Heart left ventricle (tissue), 16 donors: ENCODE measurements around the gene SETD3. TPM values are rescaled to one million over a fixed set of nuclear protein-coding genes. Genes with fewer than 3 reads are reported as not detected.

Experiments used
- ATAC-seq, 4 donors: fragments of 200-7000 bp; cut with Tn5 transposase; one replicate each; pipeline ENCODE4 v1.9.1; 2020 to 2022; ENCODE audit warnings: moderate library complexity in 4 of 4, mild to moderate bottlenecking in 3 of 4, moderate number of reproducible peaks in 1 of 4
- DNase-seq, 5 donors: peaks; one replicate each; pipeline ENCODE4 v3.0.0-alpha.2; 2020
- H3K27ac ChIP-seq, 12 donors: fragments of 200-600 bp; sonication (generic) in 4 of 12; one replicate each; pipeline versions ENCODE4 v1.5.0 to v1.8.0; 2016 to 2022; ENCODE audit warnings: mild to moderate bottlenecking in 2 of 12
- H3K27me3 ChIP-seq, 9 donors: fragments of 200-600 bp; sonication (generic) in 2 of 9; one replicate each; pipeline versions ENCODE4 v1.5.1 to v1.8.0; 2016 to 2022; ENCODE audit warnings: mild to moderate bottlenecking in 3 of 9
- H3K36me3 ChIP-seq, 9 donors: fragments of 200-600 bp; sonication (generic) in 2 of 9; one replicate each; pipeline versions ENCODE4 v1.5.0 to v1.8.0; 2018 to 2022; ENCODE audit warnings: mild to moderate bottlenecking in 2 of 9
- H3K4me1 ChIP-seq, 12 donors: fragments of 200-600 bp; sonication (generic) in 4 of 12; one replicate each; pipeline versions ENCODE4 v1.5.0 to v1.8.0; 2016 to 2022; ENCODE audit warnings: mild to moderate bottlenecking in 3 of 12
- H3K4me3 ChIP-seq, 12 donors: fragments of 200-600 bp; sonication (generic) in 4 of 12; one replicate each; pipeline versions ENCODE4 v1.5.0 to v1.8.0; 2017 to 2022; ENCODE audit warnings: mild to moderate bottlenecking in 9 of 12, moderate library complexity in 4 of 12
- H3K9me3 ChIP-seq, 12 donors: fragments of 200-600 bp; sonication (generic) in 4 of 12; one replicate each; pipeline versions ENCODE4 v1.5.0 to v1.8.0; 2016 to 2022; ENCODE audit warnings: mild to moderate bottlenecking in 1 of 12
- POLR2A ChIP-seq, 2 donors: fragments of 450-650 bp; IDR thresholded peaks; one replicate each; pipeline ENCODE4 v1.6.1; 2017; ENCODE audit warnings: antibody characterized with exemption in 2 of 2, mild to moderate bottlenecking in 2 of 2, moderate library complexity in 2 of 2
- WGBS, 4 donors: extraction: QIAGEN DNeasy Blood & Tissue Kit in 2 of 4; methylation state at CpG; one replicate each; pipeline versions ENCODE4 v1.1.5 to v1.1.7; 2013 to 2018; 5-methylcytosine and 5-hydroxymethylcytosine counted together
- intact Hi-C, 10 donors: fragments of 100-400 bp; cut with DNase I; formaldehyde crosslinking; loops; one replicate each; pipeline versions ENCODE4 v1.11.1 to v1.14.2; 2022
- polyA plus RNA-seq, 2 donors: library from polyadenylated mRNA; stranded (reverse); fragments of 200-250 nt; gene quantifications; one replicate each; pipeline ENCODE4 v1.2.3, GENCODE V29; 2013
- total RNA-seq, 9 donors: library from RNA; depleted of rRNA in 2 of 9; stranded (reverse); fragments of >200 nt in 2 of 9; fragmentation: NEBNext Ultra II Directional in 3 of 9; extraction: Animal tissue kit (Norgen Biotek cat#: 25700) in 3 of 9; gene quantifications; one replicate each; pipeline versions ENCODE4 v1.1.0 to v1.2.4, GENCODE V29; 2016 to 2023
- TF ChIP-seq, protein P1 (sequence below), 12 donors: fragments of 200-600 bp; sonication (generic) in 4 of 12; IDR thresholded peaks; one replicate each; pipeline versions ENCODE4 v1.5.0 to v1.8.0; 2018 to 2022; ENCODE audit warnings: antibody characterized with exemption in 12 of 12, mild to moderate bottlenecking in 5 of 12
- donor health status: ischemic (EF 13 %, LVEDD 7.1; RV severe dilation, severe dysfunction).
- donor health status: healthy with polysubstance abuse.
- donor health status: DM: no; HTN: yes; CAD: no.
- donor health status: DM: no; HTN: no; CAD: no.
- donor health status: ischemic (EF 25% LVEDD 6.9; RV normal size, moderate dysfunction).
- donor health status: ischemic (EF 25% LVEDD 5.7; RV mildly dilated, moderate dysfunction).
- donor health status: healthy.
- donor health status: DM: yes; HTN: yes; CAD: no.
- donor health status: ischemic (EF 35%, LVEDD 5.7; RV mildly dilated, moderate dysfunction).
- donor health status: nonischemic (EF 11% LVEDD 7.7; RV severe dilation, severe dysfunction).
- donor health status: DM: yes; HTN: yes; CAD: no.
- donor health status: PGD.
- donor health status: ischemic (EF 29% LVEDD 5.4; RV normal size, mild dysfunction).
- donor health status: nonischemic (EF 23%, LVEDD 6.1; RV moderate dilation, normal function).

The SETD3 gene
- total and polyA plus RNA-seq, 11 donors, result 49.7 to 130 (median 92.6) TPM

DNA sequence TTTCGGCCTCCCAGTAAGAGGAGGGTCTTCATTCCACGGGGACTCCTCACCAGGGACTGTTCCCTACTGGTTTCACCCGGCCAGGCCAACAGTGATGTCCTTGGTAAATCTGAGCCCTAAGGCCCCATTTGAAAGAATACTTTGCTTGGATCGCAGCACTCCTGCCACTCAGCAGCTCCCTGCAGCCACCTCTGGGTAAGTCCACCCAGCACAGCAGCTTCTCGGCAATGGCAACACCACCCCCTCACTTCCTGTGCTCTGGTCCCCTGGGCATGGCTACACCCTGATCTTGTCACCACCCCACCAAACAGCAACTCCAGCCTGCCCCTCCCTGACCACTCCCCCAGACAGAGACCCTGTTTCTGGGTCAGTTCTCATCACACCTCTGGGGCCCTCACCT is 100.3 kb downstream of the SETD3 start:
- Histone ChIP-seq H3K36me3 (no peaks in the 10 kb centered on the region), H3K4me3 (no peak overlapping the region), H3K4me1 (no peaks in the 10 kb centered on the region), H3K9me3 (peaks cover 0 to 3% (median 0%) of the 10 kb centered on the region in 12 donors), H3K27ac (no peak overlapping the region), H3K27me3 (peaks cover 0 to 54% (median 6%) of the 10 kb centered on the region in 9 donors)
- 47 to 58% (median 52%) methylated on average over 5 of the region's 5 CpGs for WGBS, 4 donors
- ATAC-seq (no peak), DNase-seq (no peak)
- intact Hi-C loops, result no loop called here
- TF ChIP-seq, protein P1, sequence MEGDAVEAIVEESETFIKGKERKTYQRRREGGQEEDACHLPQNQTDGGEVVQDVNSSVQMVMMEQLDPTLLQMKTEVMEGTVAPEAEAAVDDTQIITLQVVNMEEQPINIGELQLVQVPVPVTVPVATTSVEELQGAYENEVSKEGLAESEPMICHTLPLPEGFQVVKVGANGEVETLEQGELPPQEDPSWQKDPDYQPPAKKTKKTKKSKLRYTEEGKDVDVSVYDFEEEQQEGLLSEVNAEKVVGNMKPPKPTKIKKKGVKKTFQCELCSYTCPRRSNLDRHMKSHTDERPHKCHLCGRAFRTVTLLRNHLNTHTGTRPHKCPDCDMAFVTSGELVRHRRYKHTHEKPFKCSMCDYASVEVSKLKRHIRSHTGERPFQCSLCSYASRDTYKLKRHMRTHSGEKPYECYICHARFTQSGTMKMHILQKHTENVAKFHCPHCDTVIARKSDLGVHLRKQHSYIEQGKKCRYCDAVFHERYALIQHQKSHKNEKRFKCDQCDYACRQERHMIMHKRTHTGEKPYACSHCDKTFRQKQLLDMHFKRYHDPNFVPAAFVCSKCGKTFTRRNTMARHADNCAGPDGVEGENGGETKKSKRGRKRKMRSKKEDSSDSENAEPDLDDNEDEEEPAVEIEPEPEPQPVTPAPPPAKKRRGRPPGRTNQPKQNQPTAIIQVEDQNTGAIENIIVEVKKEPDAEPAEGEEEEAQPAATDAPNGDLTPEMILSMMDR (IDR thresholded peaks at IDR 0.05), result no peak
- TF ChIP-seq POLR2A (IDR thresholded peaks at IDR 0.05), result no peak

DNA sequence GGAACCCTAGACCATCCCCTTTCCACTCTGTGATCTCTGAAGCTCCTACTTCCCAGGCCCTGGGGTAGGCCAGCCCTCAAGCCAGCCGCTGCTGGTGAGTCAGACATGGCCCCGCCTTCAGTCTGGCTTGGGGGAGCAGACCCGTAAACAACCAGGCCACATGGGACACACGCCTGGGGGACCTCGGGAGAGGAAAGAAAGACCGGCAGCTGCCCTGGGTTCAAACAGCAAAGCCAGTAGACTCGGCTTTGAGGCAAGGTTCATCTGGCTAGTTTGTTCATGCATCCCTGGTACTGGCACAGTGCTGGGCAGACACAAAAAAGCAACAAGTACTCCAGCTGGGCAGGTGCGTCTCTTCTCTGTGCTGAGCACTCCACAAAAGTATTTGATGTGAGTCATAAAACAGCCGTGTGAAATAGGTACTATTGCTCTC is 101.9 kb downstream of the SETD3 start:
- ATAC-seq, result no peak
- WGBS, 4 donors, result 65 to 82% (median 75%) methylated on average over 7 to 9 of the region's 9 CpGs
- Histone ChIP-seq H3K36me3 (no peaks in the 10 kb centered on the region), H3K9me3 (no peaks in the 10 kb centered on the region), H3K27ac (no peak overlapping the region), H3K4me1 (no peaks in the 10 kb centered on the region), H3K4me3 (no peak overlapping the region), H3K27me3 (peaks cover 0 to 38% (median 2%) of the 10 kb centered on the region in 9 donors)
- no peak for DNase-seq
- TF ChIP-seq, protein P1 (IDR thresholded peaks at IDR 0.05), result no peak
- no peak for TF ChIP-seq POLR2A (IDR thresholded peaks at IDR 0.05)
- intact Hi-C loops, result no loop called here

DNA sequence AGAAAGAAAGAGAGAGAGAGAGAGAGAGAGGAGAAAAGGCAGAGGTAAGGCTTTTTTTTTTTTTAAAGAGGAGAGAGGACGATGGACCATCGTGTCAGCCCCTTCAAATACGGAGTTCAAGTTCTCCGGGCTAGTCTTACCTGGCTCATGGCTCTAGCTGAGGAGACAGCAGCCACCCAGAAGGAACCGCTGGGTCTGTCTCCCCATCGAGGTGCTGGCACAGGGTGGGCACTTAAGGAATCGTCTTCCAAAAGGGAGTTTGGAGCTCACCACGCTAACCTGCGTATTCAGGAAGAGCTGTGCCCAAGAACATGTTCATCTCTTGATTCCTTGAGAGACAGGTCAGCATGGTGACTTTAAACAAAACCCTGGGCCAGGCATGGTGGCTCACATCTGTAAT is 102.7 kb downstream of the SETD3 start:
- H3K4me3 ChIP-seq, result no peak overlapping the region
- no peak for DNase-seq
- intact Hi-C loops, result no loop called here
- no peaks in the 10 kb centered on the region for H3K36me3 ChIP-seq
- no peak overlapping the region for H3K27ac ChIP-seq
- H3K9me3 ChIP-seq, result no peaks in the 10 kb centered on the region
- WGBS, 4 donors, result 82 to 86% (median 84%) methylated on average over 9 of the region's 9 CpGs
- no peak for TF ChIP-seq POLR2A (IDR thresholded peaks at IDR 0.05)
- TF ChIP-seq, protein P1 (IDR thresholded peaks at IDR 0.05), result no peak
- no peak for ATAC-seq
- H3K4me1 ChIP-seq, result no peaks in the 10 kb centered on the region
- peaks cover 0 to 29% (median 2%) of the 10 kb centered on the region in 9 donors for H3K27me3 ChIP-seq

DNA sequence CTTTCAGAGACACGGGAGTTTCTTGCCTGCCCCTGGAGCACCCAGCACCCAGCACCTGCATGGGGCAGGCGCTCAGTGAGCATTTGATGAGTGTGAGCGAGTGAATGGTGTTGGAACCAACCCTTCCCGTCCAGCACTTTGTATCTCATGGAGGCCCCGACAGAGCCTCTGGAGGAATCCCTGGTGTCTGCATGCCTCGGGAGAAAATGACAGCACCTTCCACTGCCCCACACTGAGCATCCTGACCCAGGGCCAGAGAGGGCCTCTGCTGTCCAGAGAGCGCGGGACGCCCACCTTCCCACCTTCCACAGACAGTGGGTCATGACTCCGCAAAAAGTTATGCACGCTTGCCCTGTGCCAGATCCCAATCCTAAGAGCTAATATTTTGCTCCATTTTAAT is 105.7 kb downstream of the SETD3 start:
- Histone ChIP-seq H3K9me3 (peaks cover 0 to 4% (median 0%) of the 10 kb centered on the region in 12 donors), H3K4me3 (no peak overlapping the region), H3K27me3 (peaks cover 0 to 11% (median 4%) of the 10 kb centered on the region in 9 donors), H3K36me3 (no peaks in the 10 kb centered on the region), H3K27ac (no peak overlapping the region), H3K4me1 (no peaks in the 10 kb centered on the region)
- intact Hi-C loops, result no loop called here
- DNase-seq (no peak), ATAC-seq (no peak)
- WGBS, 4 donors, result 70 to 85% (median 74%) methylated on average over 11 of the region's 11 CpGs
- no peak for TF ChIP-seq POLR2A (IDR thresholded peaks at IDR 0.05)
- TF ChIP-seq, protein P1 (IDR thresholded peaks at IDR 0.05), result no peak
